ENCODE data around the gene AKR1C2.
"Not testable (repeated sequence)": the region's sequence is repeated elsewhere in the genome, so short reads cannot be mapped to it uniquely, and the experiment has no call there.

The AKR1C2 gene

GRCh38 chr10:5003127-5004029, at the start of gene AKR1C2:
AKR1C2 (minus strand) TSS chr10:5003857; CDS start chr10:5003835, 22 bp downstream.
- H3K4me3 ChIP-seq (ENCODE audit: low read depth, low read length); DNase-seq (ENCODE audit: low read depth, low spot score); POLR2A ChIA-PET: not testable (repeated sequence)
- CTCF ChIA-PET, result interaction anchor here (1.4 kb wide), 1 partner anchor 380 kb away, joined by 3 read pairs; no protein-coding TSS in a partner anchor

GRCh38 chr10:5052951-5053500, 49.4 kb upstream of the AKR1C2 start:
- POLR2A ChIA-PET; DNase-seq (ENCODE audit: low read depth, low spot score); CTCF ChIA-PET; H3K4me3 ChIP-seq (ENCODE audit: low read depth, low read length): not testable (repeated sequence)

GRCh38 chr10:5047912-5048628, 44.4 kb upstream of the AKR1C2 start:
- DNase-seq (ENCODE audit: low read depth, low spot score), result no peak
- ChIA-PET POLR2A (no interaction called here), CTCF (interaction anchor here (1.0 kb wide), 2 partner anchors 198 to 385 kb away, joined by 3 to 4 read pairs; no protein-coding TSS in a partner anchor)
- TF ChIP-seq CTCF (IDR thresholded peaks at IDR 0.05; ENCODE audit: insufficient read depth, low read length, missing control alignments), result no peak
- H3K4me3 ChIP-seq (ENCODE audit: low read depth, low read length), result no peak overlapping the region

- CTCF ChIA-PET, result interaction anchor here (1.0 kb wide), 1 partner anchor 197 kb away, joined by 4 read pairs; no protein-coding TSS in a partner anchor
- DNase-seq (ENCODE audit: low read depth, low spot score); H3K4me3 ChIP-seq (ENCODE audit: low read depth, low read length); POLR2A ChIA-PET: not testable (repeated sequence)
Observed at GRCh38 chr10:5047055-5047454, 43.4 kb upstream of the AKR1C2 start.

GRCh38 chr10:5046410-5046809, 42.8 kb upstream of the AKR1C2 start:
- H3K4me3 ChIP-seq (ENCODE audit: low read depth, low read length), result no peak overlapping the region
- POLR2A ChIA-PET, result no interaction called here
- no peak for TF ChIP-seq CTCF (IDR thresholded peaks at IDR 0.05; ENCODE audit: insufficient read depth, low read length, missing control alignments)
- CTCF ChIA-PET, result no interaction called here
- no peak for DNase-seq (ENCODE audit: low read depth, low spot score)

- ChIA-PET CTCF (no interaction called here), POLR2A (no interaction called here)
- TF ChIP-seq CTCF (IDR thresholded peaks at IDR 0.05; ENCODE audit: insufficient read depth, low read length, missing control alignments), result no peak
- DNase-seq (ENCODE audit: low read depth, low spot score), result no peak
- H3K4me3 ChIP-seq (ENCODE audit: low read depth, low read length), result no peak overlapping the region
Observed at GRCh38 chr10:5045095-5045494, 41.4 kb upstream of the AKR1C2 start.

GRCh38 chr10:5043716-5044115, 40.1 kb upstream of the AKR1C2 start:
- CTCF ChIA-PET, result no interaction called here
- H3K4me3 ChIP-seq (ENCODE audit: low read depth, low read length), result no peak overlapping the region
- DNase-seq (ENCODE audit: low read depth, low spot score), result no peak
- POLR2A ChIA-PET, result no interaction called here
- TF ChIP-seq CTCF (IDR thresholded peaks at IDR 0.05; ENCODE audit: insufficient read depth, low read length, missing control alignments), result no peak
